GM21526 (cell line): ENCODE results near the gene DCLK3.

Source experiments
- ATAC-seq: cut with Tn5 transposase; IDR thresholded peaks from one replicate; pipeline ENCODE4 v1.9.1; 2021; ENCODE audit warnings: moderate library complexity; ENCODE audit not compliant: unreplicated experiment, low FRiP score

The DCLK3 gene

GRCh38 chr3:36765104-36765503, 751 bp upstream of the DCLK3 start:
- ATAC-seq, result no peak

DNA sequence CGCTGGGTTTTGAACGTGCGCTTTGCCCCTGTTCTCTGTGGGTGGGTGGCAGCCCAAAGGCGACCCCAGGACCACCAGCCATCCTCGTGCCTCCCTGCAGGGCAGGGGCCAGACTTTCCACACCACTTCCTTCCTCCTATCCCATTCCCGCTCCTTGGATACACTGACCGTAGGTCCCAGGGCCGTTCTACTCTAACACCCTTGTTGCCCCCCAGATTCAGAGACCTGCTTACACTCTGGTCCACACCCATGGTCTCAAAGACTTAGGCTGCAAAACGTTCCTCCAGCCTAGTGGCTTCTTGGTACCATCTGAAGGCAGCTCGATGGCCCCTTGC, 318 bp upstream of the DCLK3 start:
- no peak for ATAC-seq

GRCh38 chr3:36762918-36763849, 1.2 kb downstream of the DCLK3 start:
- ATAC-seq, result no peak

DNA sequence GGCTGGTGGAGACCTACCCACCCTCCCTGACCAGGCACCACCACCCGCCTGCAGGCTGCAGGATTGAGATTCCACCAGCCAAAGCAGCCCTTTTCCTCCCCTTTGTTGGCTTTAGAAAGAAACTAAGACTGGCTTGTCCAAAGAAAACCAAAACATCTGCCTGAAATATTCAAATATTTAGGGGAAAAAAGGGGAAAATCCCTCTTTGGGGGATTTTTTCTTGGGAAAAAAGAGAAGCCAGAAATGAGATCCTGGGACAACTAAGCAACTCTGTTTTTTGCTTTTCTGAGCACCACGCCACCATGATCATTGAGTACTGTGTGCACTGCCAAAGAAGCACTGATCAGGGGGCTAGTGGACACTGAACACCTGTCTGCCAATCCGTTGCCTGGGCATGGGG, 2.6 kb downstream of the DCLK3 start:
- ATAC-seq, result no peak

DNA sequence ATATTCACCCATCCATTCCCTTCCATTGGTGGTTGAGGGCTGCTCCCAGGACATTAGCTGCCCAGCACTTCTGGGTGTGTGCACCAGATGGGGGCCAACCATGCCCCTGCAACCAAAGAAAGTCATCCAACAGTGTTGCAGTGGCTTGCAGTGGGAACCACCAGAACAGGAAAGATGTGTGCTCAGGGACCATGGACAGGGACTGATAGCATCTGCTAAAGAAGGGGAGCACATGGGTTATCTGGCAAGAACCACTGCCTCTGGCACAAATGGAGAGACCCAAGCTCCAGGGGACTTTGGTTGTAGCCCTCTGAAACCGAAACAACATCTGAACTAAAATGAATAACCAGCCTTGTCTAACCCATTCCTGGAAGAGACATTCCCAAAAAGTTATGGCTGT, 8.1 kb downstream of the DCLK3 start:
- ATAC-seq, result no peak

- ATAC-seq, result no peak
Observed at GRCh38 chr3:36751326-36751725, 13.0 kb downstream of the DCLK3 start.

DNA sequence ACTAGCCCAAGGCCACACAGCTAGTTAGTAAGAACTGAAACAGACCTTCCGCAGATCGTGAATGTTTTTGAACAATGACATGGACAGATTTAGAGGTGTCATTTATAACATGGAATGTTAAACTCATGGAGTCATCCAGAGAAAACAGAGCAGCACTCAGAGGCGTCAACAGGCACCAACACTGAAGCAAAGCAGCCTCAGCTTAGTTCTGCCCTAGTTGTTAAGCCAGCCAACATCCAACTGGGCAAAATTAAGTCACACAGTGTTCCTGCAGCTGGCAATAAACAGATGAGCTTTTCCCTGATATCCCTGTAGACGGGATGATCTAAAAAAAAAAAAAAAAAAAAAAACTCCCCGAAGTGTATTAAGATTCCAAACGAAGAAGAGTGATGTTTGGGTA, 13.6 kb downstream of the DCLK3 start:
- ATAC-seq, result no peak

DNA sequence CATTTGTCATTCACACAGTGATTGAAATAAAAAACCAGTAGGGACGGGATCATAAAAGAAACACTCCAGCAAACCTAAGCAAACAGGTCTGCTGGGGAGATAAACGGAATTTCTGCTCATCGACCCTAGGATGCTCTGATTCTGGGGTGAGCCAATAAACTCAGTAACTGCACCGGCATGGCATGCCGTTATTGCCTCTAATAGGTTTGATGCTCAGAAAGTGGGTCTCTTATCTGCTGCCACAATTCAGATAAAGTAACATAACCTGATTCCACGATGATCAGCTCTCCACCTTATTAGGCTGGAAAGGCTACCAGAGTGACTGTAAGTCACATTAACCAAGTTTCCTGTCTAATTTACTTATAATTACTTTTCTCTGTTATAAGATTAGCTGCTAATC, 19.6 kb downstream of the DCLK3 start:
- no peak for ATAC-seq

DNA sequence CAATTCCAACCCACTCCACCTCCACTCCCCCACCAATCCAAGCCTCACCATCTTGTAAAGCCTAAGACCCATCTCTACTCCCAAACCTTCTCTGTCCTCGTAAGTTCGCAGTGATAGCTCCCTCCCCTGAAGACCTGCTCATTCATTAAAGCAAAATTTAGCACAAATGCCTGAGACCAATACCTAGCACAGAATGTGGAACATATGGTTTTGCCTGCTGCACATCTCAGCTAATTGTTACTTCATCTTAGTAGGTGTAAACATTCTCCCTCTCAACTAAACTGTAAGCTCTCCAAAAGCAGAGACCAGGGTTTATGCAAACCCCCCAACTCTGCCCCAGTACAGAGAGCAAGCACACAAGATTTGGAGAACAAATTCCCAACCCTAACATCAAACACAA, 20.5 kb downstream of the DCLK3 start:
- ATAC-seq, result no peak

DNA sequence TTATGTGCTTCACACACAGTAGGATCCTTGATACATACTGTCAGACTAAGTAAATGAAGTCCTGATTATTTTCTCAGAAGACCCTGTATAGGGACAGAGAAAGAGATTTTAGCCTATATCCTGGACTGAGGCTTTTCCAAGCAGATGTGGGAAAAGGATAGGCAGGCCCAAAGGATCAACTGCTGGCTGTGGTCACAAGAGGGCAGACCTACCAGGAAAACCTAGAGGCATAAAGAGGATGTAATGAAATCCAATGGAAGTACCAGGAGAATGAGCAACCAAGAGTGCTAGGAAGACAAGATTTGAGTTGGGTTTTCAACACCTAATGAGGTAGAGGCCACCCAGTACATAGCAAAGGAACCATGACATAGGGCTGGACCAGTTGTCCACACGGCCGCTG, 23.1 kb downstream of the DCLK3 start:
- ATAC-seq, result no peak

- no peak for ATAC-seq
Observed at GRCh38 chr3:36740787-36741186, 23.6 kb downstream of the DCLK3 start.

GRCh38 chr3:36738702-36739101, 25.7 kb downstream of the DCLK3 start:
- ATAC-seq, result no peak

DNA sequence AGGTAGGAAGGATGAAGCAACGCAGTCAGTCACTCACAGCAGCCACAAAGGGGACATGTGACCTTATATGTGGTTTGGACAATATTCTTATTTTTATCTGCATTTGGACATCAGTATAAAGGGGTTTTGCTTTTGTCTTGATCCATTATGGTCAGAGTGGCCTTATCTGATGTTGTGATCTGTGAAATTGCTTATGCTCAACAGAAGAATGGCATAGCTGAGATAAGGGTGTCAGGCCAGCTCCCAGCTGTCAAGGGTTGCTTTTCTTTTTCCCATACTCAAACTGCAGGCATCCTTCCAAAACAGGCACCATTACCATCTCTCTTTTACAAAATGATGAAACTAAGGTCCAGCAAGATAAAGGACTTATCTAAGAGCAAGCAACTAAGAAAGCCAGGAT, 28.1 kb downstream of the DCLK3 start:
- no peak for ATAC-seq

DNA sequence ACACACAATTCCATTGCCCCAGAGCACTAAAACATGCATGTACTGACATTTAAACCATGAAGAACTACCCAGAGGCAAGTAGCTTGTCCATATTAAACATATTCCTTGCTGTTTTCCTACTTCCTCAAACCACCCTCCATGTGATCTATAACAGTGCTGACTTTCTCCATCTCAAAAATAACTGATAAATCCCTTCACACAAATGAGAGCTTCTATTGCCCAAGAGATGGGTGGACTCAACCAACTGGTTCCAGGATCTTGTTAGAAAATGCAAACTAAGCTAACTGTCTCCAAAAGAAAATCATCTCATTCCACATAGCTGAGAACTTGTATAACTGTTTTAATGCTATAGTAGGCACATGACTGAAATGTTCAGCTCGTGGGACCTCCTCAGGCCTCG, 29.6 kb downstream of the DCLK3 start:
- ATAC-seq, result no peak

- no peak for ATAC-seq
Observed at GRCh38 chr3:36733723-36734122, 30.6 kb downstream of the DCLK3 start.

DNA sequence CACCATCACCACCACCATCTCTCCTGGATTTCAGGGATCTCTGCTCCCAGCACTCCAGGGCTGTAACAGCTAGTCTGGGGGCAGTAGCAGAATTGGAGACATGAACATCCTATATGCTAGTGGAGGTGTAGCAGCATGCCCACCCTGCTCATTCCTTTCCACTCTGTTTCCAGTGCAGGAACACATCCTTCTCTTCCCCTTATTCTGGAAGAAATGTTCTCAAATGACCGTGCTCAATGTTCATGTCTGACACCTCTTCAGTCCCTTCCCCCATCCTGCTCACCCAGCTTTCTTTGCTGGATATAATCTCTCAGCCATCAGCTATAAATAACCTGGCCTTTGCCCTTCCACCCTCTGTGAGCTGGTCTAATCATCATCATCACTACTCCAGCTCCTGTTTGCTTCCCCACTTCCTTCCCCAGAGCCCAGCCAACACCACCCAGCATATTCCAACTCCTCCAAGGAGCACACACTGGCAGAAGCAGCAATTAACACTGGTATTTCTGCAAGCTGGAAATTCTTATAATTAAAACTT, 31.1 kb downstream of the DCLK3 start:
- ATAC-seq, result no peak

GRCh38 chr3:36730966-36731365, 33.4 kb downstream of the DCLK3 start:
- no peak for ATAC-seq

DNA sequence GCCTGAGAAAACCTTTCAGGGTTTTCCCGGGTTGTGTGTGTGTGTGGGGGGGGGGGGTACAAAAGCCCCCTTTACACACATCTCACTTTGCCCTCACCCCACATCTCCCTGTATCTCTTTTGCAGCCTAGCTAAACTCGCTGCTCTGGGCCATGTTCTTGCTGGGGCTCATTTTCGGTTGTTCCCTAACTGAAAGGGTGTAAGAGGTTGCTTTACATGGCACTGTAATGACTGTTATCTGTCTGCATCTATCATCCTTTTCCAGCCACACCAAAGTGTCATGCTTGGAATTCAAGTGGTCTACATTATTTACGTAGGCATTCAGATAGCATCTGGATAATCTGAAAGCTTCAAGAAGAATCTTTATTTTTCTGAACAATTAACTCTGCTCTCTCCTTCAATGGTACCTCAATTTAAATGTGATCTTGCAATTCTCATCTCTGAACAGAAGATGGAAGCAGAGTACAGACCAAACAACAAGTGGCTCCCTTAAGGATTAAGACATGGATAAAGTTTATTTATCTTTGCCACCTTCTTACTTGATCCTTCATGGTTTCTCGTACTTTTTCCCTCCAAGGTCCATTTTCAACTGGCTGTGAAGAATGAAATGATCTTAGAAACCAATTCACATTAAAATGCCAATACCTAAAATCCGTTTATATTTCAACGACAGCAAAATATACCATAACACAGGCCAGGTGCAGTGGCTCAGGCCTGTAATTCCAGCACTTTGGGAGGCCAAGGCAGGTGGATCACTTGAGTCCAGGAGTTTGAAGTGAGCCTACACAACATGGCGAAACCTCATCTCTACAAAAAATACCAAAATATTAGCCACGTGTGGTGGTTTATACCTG, 34.9 kb downstream of the DCLK3 start:
- peak; percentile 68 for ATAC-seq

GRCh38 chr3:36714343-36715086, 49.8 kb downstream of the DCLK3 start:
- ATAC-seq, result no peak

DNA sequence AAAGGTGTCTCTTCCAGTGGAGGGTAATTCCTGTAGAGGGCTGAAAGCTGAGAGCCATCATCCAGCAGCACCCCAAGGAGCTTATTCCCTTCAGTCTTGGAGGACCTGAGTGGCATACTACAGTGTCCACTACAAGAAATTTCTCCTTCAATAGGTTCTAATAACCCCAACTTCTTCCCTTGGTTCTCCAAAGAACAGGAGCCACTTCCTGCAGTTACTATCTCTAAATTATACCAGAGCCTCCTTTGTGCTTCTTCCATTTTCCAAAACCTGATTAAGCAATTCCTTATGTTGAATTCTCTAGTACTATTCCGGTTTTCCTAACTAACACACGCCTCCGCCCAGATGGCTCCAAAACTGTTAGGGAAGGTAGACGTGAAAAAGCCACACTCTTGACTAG, 50.4 kb downstream of the DCLK3 start:
- no peak for ATAC-seq

- no peak for ATAC-seq
Observed at GRCh38 chr3:36710606-36711005, 53.7 kb downstream of the DCLK3 start.
